Right atrium auricular region (tissue), 2 donors: ENCODE measurements around the gene TERT. TPM values are rescaled to one million over a fixed set of nuclear protein-coding genes. Genes with fewer than 3 reads are reported as not detected.

ENCODE experiments used
- DNase-seq: peaks from one replicate; pipeline ENCODE4 v3.0.0-alpha.2; 2019; ENCODE audit warnings: low spot score
- H3K27ac ChIP-seq, 2 donors: fragments of 200-600 bp; sonication (generic); 1 replicate in 1 of 2; 2 replicates in 1 of 2; pipeline ENCODE4 v1.5.1; 2016 to 2019
- H3K27me3 ChIP-seq, 2 donors: fragments of 200-600 bp; sonication (generic); one replicate each; pipeline versions ENCODE4 v1.5.1 to v1.6.0; 2017 to 2019
- H3K36me3 ChIP-seq: fragments of 200-600 bp; sonication (generic); one replicate; pipeline ENCODE4 v1.5.1; 2016
- H3K4me1 ChIP-seq, 2 donors: fragments of 200-600 bp; sonication (generic); one replicate each; pipeline versions ENCODE4 v1.5.1 to v1.6.0; 2017 to 2019
- H3K4me3 ChIP-seq, 2 donors: fragments of 200-600 bp; sonication (generic); 1 replicate in 1 of 2; 2 replicates in 1 of 2; pipeline ENCODE4 v1.5.1; 2017 to 2019; ENCODE audit warnings: mild to moderate bottlenecking in 1 of 2, moderate library complexity in 1 of 2
- H3K9me3 ChIP-seq, 2 donors: fragments of 200-600 bp; sonication (generic); one replicate each; pipeline ENCODE4 v1.5.1; 2019
- total RNA-seq, 2 donors: library from RNA; depleted of rRNA; stranded (reverse); fragments of >200 nt; gene quantifications; one replicate each; pipeline ENCODE4 v1.1.0, GENCODE V29; 2016
- TF ChIP-seq, protein P1 (sequence below), 2 donors: fragments of 200-600 bp; sonication (generic); IDR thresholded peaks; one replicate each; pipeline ENCODE4 v1.5.1; 2019; ENCODE audit warnings: antibody characterized with exemption in 2 of 2

The TERT gene
- total RNA-seq, 2 donors from 2014 or later = not detected

GRCh38 chr5:1282131-1282992, 12.5 kb downstream of the TERT start:
- Histone ChIP-seq H3K4me3 (no peak overlapping the region), H3K27ac (no peak overlapping the region), H3K4me1 (no peaks in the 10 kb centered on the region), H3K27me3 (no peaks in the 10 kb centered on the region), H3K9me3 (no peaks in the 10 kb centered on the region), H3K36me3 (no peaks in the 10 kb centered on the region)
- DNase-seq = no peak
- TF ChIP-seq, protein P1, sequence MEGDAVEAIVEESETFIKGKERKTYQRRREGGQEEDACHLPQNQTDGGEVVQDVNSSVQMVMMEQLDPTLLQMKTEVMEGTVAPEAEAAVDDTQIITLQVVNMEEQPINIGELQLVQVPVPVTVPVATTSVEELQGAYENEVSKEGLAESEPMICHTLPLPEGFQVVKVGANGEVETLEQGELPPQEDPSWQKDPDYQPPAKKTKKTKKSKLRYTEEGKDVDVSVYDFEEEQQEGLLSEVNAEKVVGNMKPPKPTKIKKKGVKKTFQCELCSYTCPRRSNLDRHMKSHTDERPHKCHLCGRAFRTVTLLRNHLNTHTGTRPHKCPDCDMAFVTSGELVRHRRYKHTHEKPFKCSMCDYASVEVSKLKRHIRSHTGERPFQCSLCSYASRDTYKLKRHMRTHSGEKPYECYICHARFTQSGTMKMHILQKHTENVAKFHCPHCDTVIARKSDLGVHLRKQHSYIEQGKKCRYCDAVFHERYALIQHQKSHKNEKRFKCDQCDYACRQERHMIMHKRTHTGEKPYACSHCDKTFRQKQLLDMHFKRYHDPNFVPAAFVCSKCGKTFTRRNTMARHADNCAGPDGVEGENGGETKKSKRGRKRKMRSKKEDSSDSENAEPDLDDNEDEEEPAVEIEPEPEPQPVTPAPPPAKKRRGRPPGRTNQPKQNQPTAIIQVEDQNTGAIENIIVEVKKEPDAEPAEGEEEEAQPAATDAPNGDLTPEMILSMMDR (IDR thresholded peaks at IDR 0.05) = no peak

- no peak overlapping the region for H3K4me3 ChIP-seq
- TF ChIP-seq, protein P1 (IDR thresholded peaks at IDR 0.05) = no peak
- no peaks in the 10 kb centered on the region for H3K27me3 ChIP-seq
- DNase-seq = no peak
- no peak overlapping the region for H3K27ac ChIP-seq
- H3K4me1 ChIP-seq = no peaks in the 10 kb centered on the region
- H3K36me3 ChIP-seq = no peaks in the 10 kb centered on the region
- no peaks in the 10 kb centered on the region for H3K9me3 ChIP-seq
Measured at GRCh38 chr5:1281038-1281882, 13.6 kb downstream of the TERT start.

DNA sequence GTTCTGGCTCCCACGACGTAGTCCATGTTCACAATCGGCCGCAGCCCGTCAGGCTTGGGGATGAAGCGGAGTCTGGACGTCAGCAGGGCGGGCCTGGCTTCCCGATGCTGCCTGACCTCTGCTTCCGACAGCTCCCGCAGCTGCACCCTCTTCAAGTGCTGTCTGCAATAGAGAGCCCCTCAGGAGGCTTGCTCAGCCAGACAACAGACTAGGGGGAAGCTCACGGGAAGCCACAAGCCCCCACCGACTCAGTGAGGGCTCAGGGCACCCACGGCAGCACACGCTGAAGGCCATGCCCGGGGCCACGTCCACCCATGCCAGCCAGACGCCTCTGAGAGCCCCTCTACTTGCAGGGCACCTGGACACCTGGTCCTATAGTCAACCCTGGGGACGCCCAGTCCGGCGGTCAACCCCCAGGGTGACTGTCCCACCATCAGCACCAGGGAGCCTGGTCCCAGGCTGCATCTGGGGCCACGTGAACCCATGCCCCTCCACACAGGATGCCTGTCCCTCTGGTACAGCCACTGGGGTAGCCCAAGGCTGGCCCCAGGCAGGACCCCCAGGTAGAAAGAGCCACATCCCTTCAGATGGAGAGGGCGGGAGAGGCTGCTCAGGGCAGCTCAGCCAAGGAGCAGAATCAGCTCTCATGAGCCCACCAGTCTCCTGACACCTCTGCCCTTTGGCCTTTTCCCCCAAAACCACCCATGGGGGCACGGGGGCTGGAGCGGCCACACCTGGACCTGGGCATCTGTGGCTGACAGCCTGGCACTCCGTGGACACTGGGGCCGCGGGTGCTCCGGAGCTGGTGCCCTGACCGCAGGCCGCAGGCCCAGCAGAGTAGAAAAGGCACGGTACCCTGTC, 14.5 kb downstream of the TERT start:
- H3K4me3 ChIP-seq = no peak overlapping the region
- no peak overlapping the region for H3K27ac ChIP-seq
- no peaks in the 10 kb centered on the region for H3K4me1 ChIP-seq
- no peaks in the 10 kb centered on the region for H3K27me3 ChIP-seq
- H3K9me3 ChIP-seq = no peaks in the 10 kb centered on the region
- no peaks in the 10 kb centered on the region for H3K36me3 ChIP-seq
- no peak for DNase-seq
- TF ChIP-seq, protein P1 (IDR thresholded peaks at IDR 0.05) = no peak

GRCh38 chr5:1279443-1280151, 15.3 kb downstream of the TERT start:
- Histone ChIP-seq H3K27ac (no peak overlapping the region), H3K9me3 (no peaks in the 10 kb centered on the region), H3K4me3 (no peak overlapping the region), H3K36me3 (no peaks in the 10 kb centered on the region), H3K4me1 (no peaks in the 10 kb centered on the region), H3K27me3 (no peaks in the 10 kb centered on the region)
- no peak for DNase-seq
- TF ChIP-seq, protein P1 (IDR thresholded peaks at IDR 0.05) = no peak
